Transverse colon (tissue), 4 donors: ENCODE measurements around the gene EHD4. TPM values are rescaled to one million over a fixed set of nuclear protein-coding genes. Genes with fewer than 3 reads are reported as not detected.

Source experiments
- DNase-seq: peaks from one replicate; pipeline ENCODE4 v3.0.0-alpha.2; 2019
- H3K27ac ChIP-seq, 4 donors: fragments of 200-600 bp; sonication (generic); 2 replicates each; pipeline ENCODE4 v1.5.1; 2016 to 2018; ENCODE audit warnings: inconsistent platforms in 4 of 4
- H3K27me3 ChIP-seq: fragments of 200-600 bp; sonication (generic); 2 replicates; pipeline ENCODE4 v1.5.1; 2017; ENCODE audit warnings: inconsistent platforms
- H3K36me3 ChIP-seq, 4 donors: fragments of 200-600 bp; sonication (generic); 2 replicates each; pipeline ENCODE4 v1.5.1; 2017 to 2019; ENCODE audit warnings: inconsistent platforms in 4 of 4
- H3K4me1 ChIP-seq, 4 donors: fragments of 200-600 bp; sonication (generic); 2 replicates each; pipeline ENCODE4 v1.5.1; 2017 to 2020; ENCODE audit warnings: inconsistent platforms in 4 of 4
- H3K4me3 ChIP-seq, 4 donors: fragments of 200-600 bp; sonication (generic); 1 replicate in 1 of 4; 2 replicates in 3 of 4; pipeline versions ENCODE4 v1.5.1 to v1.6.1; 2017 to 2019; ENCODE audit warnings: inconsistent platforms in 4 of 4
- H3K9me3 ChIP-seq, 2 donors: fragments of 200-600 bp; sonication (generic); 2 replicates each; pipeline ENCODE4 v1.5.1; 2017 to 2019; ENCODE audit warnings: inconsistent platforms in 2 of 2
- CTCF ChIP-seq, 5 experiments: fragments of 200-600 bp in 3 of 5; fragments of 450-650 bp in 2 of 5; sonication (generic) in 3 of 5; IDR thresholded peaks; 1 replicate in 2 of 5; 2 replicates in 3 of 5; pipeline ENCODE4 v1.5.1; 2016 to 2017; ENCODE audit warnings: antibody characterized with exemption in 5 of 5, inconsistent platforms in 3 of 5, mild to moderate bottlenecking in 2 of 5, moderate library complexity in 1 of 5
- EP300 ChIP-seq: sonication (generic); formaldehyde crosslinking; IDR thresholded peaks from one replicate; pipeline ENCODE4 v1.6.1; 2017; ENCODE audit warnings: antibody characterized with exemption, low read depth
- POLR2A ChIP-seq: fragments of 450-650 bp; IDR thresholded peaks from one replicate; pipeline ENCODE4 v1.6.1; 2016; ENCODE audit warnings: antibody characterized with exemption, mild to moderate bottlenecking, moderate library complexity
- POLR2AphosphoS5 ChIP-seq, 3 donors: sonication (generic); formaldehyde crosslinking; IDR thresholded peaks; one replicate each; pipeline ENCODE4 v1.6.1; 2016; ENCODE audit warnings: antibody characterized with exemption in 3 of 3
- WGBS, 2 donors: methylation state at CpG; one replicate each; pipeline ENCODE4 v1.1.5; 2018; ENCODE audit warnings: low coverage in 1 of 2; 5-methylcytosine and 5-hydroxymethylcytosine counted together
- in situ Hi-C, 4 donors: fragments of 200-750 bp; cut with MboI; loops; one replicate each; pipeline versions ENCODE4 v1.15.0 to v1.15.1; 2017; ENCODE audit warnings: low sequenced_read_pairs in 3 of 4, low pct_ligation_motif_present in 1 of 4, low pct_unique_long_range_greater_than_20kb in 1 of 4
- intact Hi-C: fragments of 100-400 bp; cut with DNase I; formaldehyde crosslinking; loops from one replicate; pipeline ENCODE4 v1.15.1; 2023; ENCODE audit warnings: low total_unique reads
- total RNA-seq, 4 donors: library from RNA; depleted of rRNA; stranded (reverse); fragments of >200 nt; gene quantifications; one replicate each; pipeline ENCODE4 v1.1.0, GENCODE V29; 2016

EHD4 gene
- total RNA-seq, 4 donors from 2014 or later = 16.9 to 55.4 (median 35.5) TPM

DNA sequence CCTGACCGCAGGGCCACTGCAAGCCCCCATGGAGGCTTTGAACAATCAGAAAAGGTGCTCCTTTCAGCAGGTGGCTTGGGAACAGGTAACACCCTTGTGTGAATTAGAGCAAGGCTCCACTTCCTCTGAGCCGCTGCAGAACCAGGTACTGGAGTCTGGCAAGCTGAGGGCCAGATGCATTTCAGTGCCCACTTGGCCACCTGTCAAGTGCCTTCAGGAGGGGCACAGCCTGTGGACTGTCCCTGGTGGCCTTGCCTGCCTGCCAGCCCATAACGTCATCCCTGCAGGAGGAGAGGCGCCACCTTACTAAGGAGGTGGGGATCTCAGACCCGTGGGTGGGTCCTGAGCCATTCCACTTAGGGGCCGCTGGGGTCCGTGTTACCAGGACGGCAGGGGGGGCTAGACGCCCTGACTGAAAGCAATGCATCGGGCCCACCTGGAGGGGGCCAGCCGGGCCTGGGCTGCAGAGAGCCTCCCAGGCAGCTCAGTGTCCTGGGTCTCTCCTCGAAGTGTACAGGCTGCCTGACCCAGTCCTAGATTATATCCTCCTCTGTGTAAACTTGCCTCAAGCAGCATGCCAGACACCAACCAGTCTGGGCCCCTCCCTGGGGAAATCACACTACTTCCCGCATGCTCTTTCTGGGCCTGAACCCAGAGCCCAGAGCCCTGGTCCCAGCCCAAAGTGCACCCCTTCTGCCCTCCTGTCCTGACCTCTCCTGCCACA is 94.6 kb downstream of the EHD4 start:
- 82% methylated on average over 12 of the region's 13 CpGs; no CpG with 5 or more reads in 1 of the 2 donors for WGBS, 2 donors
- in situ Hi-C loops = no loop called here
- H3K27ac ChIP-seq = no peak overlapping the region

GRCh38 chr15:41876689-41877088 is 95.7 kb downstream of the EHD4 start:
- in situ Hi-C loops (no loop called here), intact Hi-C loops (no loop called here)
- TF ChIP-seq POLR2AphosphoS5 (IDR thresholded peaks at IDR 0.05) (no peak), EP300 (no peak), POLR2A (no peak), CTCF (IDR thresholded peaks at IDR 0.05) (no peak)
- Histone ChIP-seq H3K27me3 (peaks cover 17% of the 10 kb centered on the region), H3K9me3 (no peaks in the 10 kb centered on the region), H3K36me3 (no peaks in the 10 kb centered on the region), H3K4me1 (peaks cover 2 to 4% (median 3%) of the 10 kb centered on the region in 4 donors), H3K27ac (no peak overlapping the region), H3K4me3 (no peak overlapping the region)
- 71% methylated on average over 12 of the region's 12 CpGs; no CpG with 5 or more reads in 1 of the 2 donors for WGBS, 2 donors
- no peak for DNase-seq

More for the DNA sequence above, 94.6 kb downstream of the EHD4 start:
- no peak for DNase-seq
- peaks cover 3 to 14% (median 13%) of the 10 kb centered on the region in 4 donors for H3K4me1 ChIP-seq
- intact Hi-C loops = no loop called here
- TF ChIP-seq POLR2A (no peak), EP300 (no peak), POLR2AphosphoS5 (IDR thresholded peaks at IDR 0.05) (no peak), CTCF (IDR thresholded peaks at IDR 0.05) (no peak)
- no peak overlapping the region for H3K4me3 ChIP-seq
- no peaks in the 10 kb centered on the region for H3K36me3 ChIP-seq
- no peaks in the 10 kb centered on the region for H3K9me3 ChIP-seq
- H3K27me3 ChIP-seq = peaks cover 27% of the 10 kb centered on the region

DNA sequence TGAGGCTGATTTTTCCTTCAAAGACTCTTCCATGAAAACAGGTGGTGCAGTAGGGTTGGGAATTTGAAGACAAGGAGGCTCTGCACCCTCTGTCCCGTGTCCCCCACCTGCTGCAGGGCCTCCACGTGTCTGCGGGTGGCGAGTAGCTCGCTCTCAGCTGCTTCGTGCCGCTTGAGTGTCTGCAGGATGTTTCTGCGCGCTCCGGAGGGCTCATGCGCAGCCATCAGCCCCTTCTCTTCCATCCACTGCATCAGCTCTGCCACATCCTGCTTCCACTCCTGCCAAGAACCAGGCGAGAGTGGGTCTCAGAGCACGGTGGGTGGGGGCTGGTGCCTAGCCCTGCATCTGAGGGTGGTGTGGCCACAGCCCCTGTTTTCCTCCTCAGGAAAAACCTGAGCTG is 96.3 kb downstream of the EHD4 start:
- no peaks in the 10 kb centered on the region for H3K4me1 ChIP-seq
- H3K9me3 ChIP-seq = no peaks in the 10 kb centered on the region
- TF ChIP-seq POLR2AphosphoS5 (IDR thresholded peaks at IDR 0.05) (no peak), CTCF (IDR thresholded peaks at IDR 0.05) (no peak), POLR2A (no peak), EP300 (no peak)
- H3K36me3 ChIP-seq = no peaks in the 10 kb centered on the region
- DNase-seq = no peak
- WGBS, 2 donors = 77% methylated on average over 13 of the region's 13 CpGs; no CpG with 5 or more reads in 1 of the 2 donors
- intact Hi-C loops (no loop called here), in situ Hi-C loops (no loop called here)
- no peak overlapping the region for H3K27ac ChIP-seq
- peaks cover 10% of the 10 kb centered on the region for H3K27me3 ChIP-seq
- H3K4me3 ChIP-seq = no peak overlapping the region

- no peak overlapping the region for H3K27ac ChIP-seq
- intact Hi-C loops = no loop called here
- no peaks in the 10 kb centered on the region for H3K9me3 ChIP-seq
- no peak for DNase-seq
- H3K36me3 ChIP-seq = no peaks in the 10 kb centered on the region
- in situ Hi-C loops = no loop called here
- 91% methylated on average over 11 of the region's 12 CpGs; no CpG with 5 or more reads in 1 of the 2 donors for WGBS, 2 donors
- H3K4me1 ChIP-seq = no peaks in the 10 kb centered on the region
- no peak overlapping the region for H3K4me3 ChIP-seq
- no peak for TF ChIP-seq POLR2A
- no peak for TF ChIP-seq POLR2AphosphoS5 (IDR thresholded peaks at IDR 0.05)
- TF ChIP-seq CTCF (IDR thresholded peaks at IDR 0.05) = no peak
- no peak for TF ChIP-seq EP300
- H3K27me3 ChIP-seq = peaks cover 2% of the 10 kb centered on the region
These were observed 97.6 kb downstream of the EHD4 start for GRCh38 chr15:41874736-41875135.
